ENCODE data around the gene ABCC4.

ABCC4 gene

DNA sequence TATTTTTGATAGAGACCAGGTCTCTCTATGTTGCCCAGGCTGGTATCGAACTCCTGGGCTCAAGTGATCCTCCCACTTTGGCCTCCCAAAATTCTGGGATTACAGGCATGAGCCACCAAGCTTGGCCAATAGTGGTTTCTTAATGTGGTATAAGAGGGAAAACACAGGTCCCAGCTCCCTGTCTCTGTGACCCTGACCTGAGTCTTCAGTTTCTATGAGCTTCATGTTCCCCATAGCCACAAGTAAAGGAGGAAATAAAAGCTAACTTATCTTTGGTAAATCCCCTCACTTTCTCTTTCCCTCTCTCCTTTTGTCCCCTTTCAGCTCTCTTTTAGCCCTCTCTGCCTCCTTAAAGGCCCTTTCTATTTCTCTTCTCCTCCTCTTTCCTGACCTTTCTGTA lies 50.3 kb downstream of the ABCC4 start:
- DNase-seq (ENCODE audit: low read depth, low spot score) = no peak
- CTCF ChIA-PET = no interaction called here
- POLR2A ChIA-PET = no interaction called here
- TF ChIP-seq, protein P1, sequence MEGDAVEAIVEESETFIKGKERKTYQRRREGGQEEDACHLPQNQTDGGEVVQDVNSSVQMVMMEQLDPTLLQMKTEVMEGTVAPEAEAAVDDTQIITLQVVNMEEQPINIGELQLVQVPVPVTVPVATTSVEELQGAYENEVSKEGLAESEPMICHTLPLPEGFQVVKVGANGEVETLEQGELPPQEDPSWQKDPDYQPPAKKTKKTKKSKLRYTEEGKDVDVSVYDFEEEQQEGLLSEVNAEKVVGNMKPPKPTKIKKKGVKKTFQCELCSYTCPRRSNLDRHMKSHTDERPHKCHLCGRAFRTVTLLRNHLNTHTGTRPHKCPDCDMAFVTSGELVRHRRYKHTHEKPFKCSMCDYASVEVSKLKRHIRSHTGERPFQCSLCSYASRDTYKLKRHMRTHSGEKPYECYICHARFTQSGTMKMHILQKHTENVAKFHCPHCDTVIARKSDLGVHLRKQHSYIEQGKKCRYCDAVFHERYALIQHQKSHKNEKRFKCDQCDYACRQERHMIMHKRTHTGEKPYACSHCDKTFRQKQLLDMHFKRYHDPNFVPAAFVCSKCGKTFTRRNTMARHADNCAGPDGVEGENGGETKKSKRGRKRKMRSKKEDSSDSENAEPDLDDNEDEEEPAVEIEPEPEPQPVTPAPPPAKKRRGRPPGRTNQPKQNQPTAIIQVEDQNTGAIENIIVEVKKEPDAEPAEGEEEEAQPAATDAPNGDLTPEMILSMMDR (IDR thresholded peaks at IDR 0.05; ENCODE audit: insufficient read depth, low read length, missing control alignments) = no peak
- H3K4me3 ChIP-seq (ENCODE audit: low read depth, low read length) = no peak overlapping the region

DNA sequence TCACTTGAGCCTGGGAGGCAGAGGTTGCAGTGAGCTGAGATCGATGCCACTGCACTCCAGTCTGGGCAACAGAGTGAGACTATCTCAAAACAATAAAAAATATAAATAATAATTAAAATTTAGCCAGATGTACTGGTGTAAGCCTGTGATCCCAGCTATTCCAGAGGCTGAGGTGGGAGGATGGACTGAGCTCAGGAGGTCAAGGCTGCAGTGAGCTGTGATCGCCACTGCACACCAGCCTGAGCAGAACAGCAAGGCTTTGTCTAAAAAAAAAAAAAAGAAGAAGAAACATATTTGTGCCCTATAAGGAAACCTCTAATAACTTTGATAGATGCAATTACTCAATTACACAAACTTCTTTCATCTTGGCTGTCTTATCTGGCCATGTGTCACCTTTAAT lies 52.3 kb downstream of the ABCC4 start:
- ChIA-PET CTCF (no interaction called here), POLR2A (no interaction called here)
- no peak overlapping the region for H3K4me3 ChIP-seq (ENCODE audit: low read depth, low read length)
- TF ChIP-seq, protein P1 (IDR thresholded peaks at IDR 0.05; ENCODE audit: insufficient read depth, low read length, missing control alignments) = no peak
- DNase-seq (ENCODE audit: low read depth, low spot score) = no peak

DNA sequence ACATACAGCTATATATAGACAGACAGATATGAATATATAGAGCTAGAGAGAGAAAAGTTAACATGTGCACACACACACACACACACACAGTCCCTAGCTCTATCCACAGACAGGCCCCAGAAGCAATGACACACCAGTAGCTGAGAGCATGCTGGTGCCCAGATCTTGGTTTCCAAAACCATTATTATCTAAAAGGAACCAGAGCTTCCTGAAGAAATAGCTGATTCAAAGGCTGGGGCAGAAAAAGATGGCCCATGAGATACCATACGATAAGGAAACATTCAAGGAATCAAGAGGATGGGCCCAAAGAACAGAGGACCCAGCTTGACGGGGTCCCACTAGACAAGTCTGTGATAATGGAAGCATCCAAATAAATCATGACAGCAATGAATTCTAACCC lies 53.4 kb downstream of the ABCC4 start:
- H3K4me3 ChIP-seq (ENCODE audit: low read depth, low read length) = no peak overlapping the region
- TF ChIP-seq, protein P1 (IDR thresholded peaks at IDR 0.05; ENCODE audit: insufficient read depth, low read length, missing control alignments) = no peak
- ChIA-PET CTCF (interaction anchor here (1.1 kb wide), 1 partner anchor 26 kb away, joined by 3 read pairs; no protein-coding TSS in a partner anchor), POLR2A (interaction anchor here (1.2 kb wide), 1 partner anchor 8 kb away, joined by 3 read pairs; no protein-coding TSS in a partner anchor)
- no peak for DNase-seq (ENCODE audit: low read depth, low spot score)

DNA sequence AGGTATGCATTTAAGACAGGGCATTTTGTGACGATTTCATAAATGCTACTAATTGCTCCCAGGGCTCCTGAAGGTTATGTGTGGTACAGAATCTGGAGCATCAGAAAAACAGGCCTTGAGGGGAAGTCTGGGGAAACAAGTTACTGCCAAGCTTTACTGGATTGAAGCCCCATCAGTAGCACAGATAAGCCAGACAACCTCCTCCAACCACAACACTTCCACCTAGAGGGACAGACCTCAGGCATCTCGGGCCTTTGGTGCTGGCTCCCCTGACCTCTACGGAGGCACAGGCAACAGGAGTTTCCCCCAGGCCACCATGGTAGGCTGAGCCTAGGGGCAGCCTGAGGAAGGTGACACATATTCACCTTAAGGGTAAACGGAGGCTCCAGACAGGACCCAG lies 54.1 kb downstream of the ABCC4 start:
- DNase-seq (ENCODE audit: low read depth, low spot score) = no peak
- ChIA-PET POLR2A (interaction anchor here (1.2 kb wide), 1 partner anchor 9 kb away, joined by 3 read pairs; no protein-coding TSS in a partner anchor), CTCF (interaction anchor here (1.0 to 1.1 kb wide), 2 partner anchors 25 to 55 kb away, joined by 3 read pairs; no protein-coding TSS in a partner anchor)
- no peak overlapping the region for H3K4me3 ChIP-seq (ENCODE audit: low read depth, low read length)
- TF ChIP-seq, protein P1 (IDR thresholded peaks at IDR 0.05; ENCODE audit: insufficient read depth, low read length, missing control alignments) = no peak

DNA sequence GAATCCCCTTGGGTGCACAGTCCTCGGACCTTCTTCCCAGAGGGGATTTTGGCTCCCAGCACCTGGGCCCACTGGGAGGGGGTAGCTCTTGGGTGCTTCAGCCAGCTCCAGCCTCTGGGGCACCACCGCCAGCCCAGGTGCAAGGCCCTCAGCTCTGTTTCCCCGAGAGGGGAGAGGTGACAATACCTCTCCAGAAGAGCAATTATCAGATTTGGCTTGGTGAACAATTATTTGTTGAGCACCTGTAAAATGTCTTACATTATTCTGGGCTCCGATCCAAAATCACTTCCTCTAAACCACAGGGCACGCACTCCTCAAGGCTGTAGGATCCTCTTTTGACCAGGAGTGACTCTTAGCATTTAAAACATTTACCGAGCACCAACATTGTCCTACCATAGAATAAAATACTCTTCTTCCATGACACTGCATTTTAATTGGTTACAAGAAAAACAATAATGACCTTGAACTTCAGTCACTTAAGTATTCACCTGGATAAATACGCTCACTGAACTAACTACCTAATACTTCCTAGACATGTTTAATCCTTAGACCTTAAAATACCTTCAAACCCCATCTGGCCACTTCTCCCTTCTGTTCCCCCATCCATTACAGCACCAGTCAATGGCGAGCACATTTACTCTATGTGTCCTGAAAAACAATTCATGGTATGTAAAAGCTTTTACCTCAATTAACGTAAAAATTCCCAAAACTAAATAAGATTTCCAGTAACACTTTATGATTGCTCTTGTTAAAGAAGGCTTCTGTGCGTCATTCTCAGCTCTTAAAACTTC lies 54.8 kb downstream of the ABCC4 start:
- DNase-seq (ENCODE audit: low read depth, low spot score) = no peak

DNA sequence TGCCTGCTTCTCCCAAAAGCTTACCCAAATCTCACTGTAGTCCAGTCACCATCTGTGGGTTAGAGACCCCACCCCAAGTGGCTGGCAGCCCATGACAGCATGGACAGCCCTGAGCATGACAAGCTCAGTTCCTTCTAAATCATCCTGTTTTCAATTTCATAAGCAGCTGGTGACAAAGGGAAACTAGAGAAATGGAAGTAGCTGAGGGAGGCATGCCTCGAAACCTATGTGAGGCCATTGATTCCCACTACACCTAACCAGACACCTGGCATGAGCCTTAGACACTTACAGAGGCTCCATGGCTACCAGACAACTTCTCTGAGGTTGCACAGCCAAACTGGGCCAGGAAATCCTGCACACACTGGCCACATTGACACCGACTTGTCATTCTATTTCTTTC lies 56.2 kb downstream of the ABCC4 start:
- TF ChIP-seq, protein P1 (IDR thresholded peaks at IDR 0.05; ENCODE audit: insufficient read depth, low read length, missing control alignments) = no peak
- ChIA-PET CTCF (interaction anchor here (0.7 kb wide), 1 partner anchor 159 kb away, joined by 3 read pairs; no protein-coding TSS in a partner anchor), POLR2A (interaction anchor here (0.6 kb wide), 1 partner anchor 363 kb away, joined by 3 read pairs; no protein-coding TSS in a partner anchor)
- no peak overlapping the region for H3K4me3 ChIP-seq (ENCODE audit: low read depth, low read length)
- DNase-seq (ENCODE audit: low read depth, low spot score) = no peak

More for the DNA sequence above, 54.8 kb downstream of the ABCC4 start:
- POLR2A ChIA-PET = no interaction called here
- TF ChIP-seq, protein P1 (IDR thresholded peaks at IDR 0.05; ENCODE audit: insufficient read depth, low read length, missing control alignments) = no peak
- no peak overlapping the region for H3K4me3 ChIP-seq (ENCODE audit: low read depth, low read length)
- CTCF ChIA-PET = interaction anchor here (1.0 to 1.1 kb wide), 2 partner anchors 24 to 55 kb away, joined by 3 read pairs; no protein-coding TSS in a partner anchor
